Heart right ventricle (tissue), 16 donors: ENCODE measurements around the gene MGST3. TPM values are rescaled to one million over a fixed set of nuclear protein-coding genes. Genes with fewer than 3 reads are reported as not detected.
"Not testable (repeated sequence)": the region's sequence is repeated elsewhere in the genome, so short reads cannot be mapped to it uniquely, and the experiment has no call there.

Experiments used
- ATAC-seq, 8 donors: fragments of 200-7000 bp; cut with Tn5 transposase; one replicate each; pipeline ENCODE4 v1.9.1; 2020; ENCODE audit warnings: mild to moderate bottlenecking in 8 of 8, moderate library complexity in 8 of 8, moderate number of reproducible peaks in 1 of 8
- DNase-seq, 2 donors: peaks; one replicate each; pipeline ENCODE4 v3.0.0-alpha.2; 2020
- H3K27ac ChIP-seq, 10 donors: fragments of 200-600 bp; sonication (generic) in 2 of 10; one replicate each; pipeline versions ENCODE4 v1.5.0 to v1.8.0; 2020 to 2022; ENCODE audit warnings: mild to moderate bottlenecking in 3 of 10
- H3K27me3 ChIP-seq, 7 donors: fragments of 200-600 bp; one replicate each; pipeline ENCODE4 v1.8.0; 2021 to 2022; ENCODE audit warnings: mild to moderate bottlenecking in 2 of 7
- H3K36me3 ChIP-seq, 9 donors: fragments of 200-600 bp; sonication (generic) in 1 of 9; one replicate each; pipeline versions ENCODE4 v1.5.0 to v1.8.0; 2020 to 2022; ENCODE audit warnings: mild to moderate bottlenecking in 2 of 9
- H3K4me1 ChIP-seq, 9 donors: fragments of 200-600 bp; sonication (generic) in 1 of 9; one replicate each; pipeline versions ENCODE4 v1.5.0 to v1.8.0; 2020 to 2022; ENCODE audit warnings: mild to moderate bottlenecking in 4 of 9
- H3K4me3 ChIP-seq, 10 donors: fragments of 200-600 bp; sonication (generic) in 2 of 10; one replicate each; pipeline versions ENCODE4 v1.5.0 to v1.8.0; 2020 to 2022; ENCODE audit warnings: mild to moderate bottlenecking in 7 of 10, moderate library complexity in 2 of 10
- H3K9me3 ChIP-seq, 11 donors: fragments of 200-600 bp in 10 of 11; sonication (generic) in 2 of 11; one replicate each; pipeline versions ENCODE4 v1.5.0 to v1.8.0; 2013 to 2022; ENCODE audit warnings: mild to moderate bottlenecking in 2 of 11, control low read depth in 1 of 11, moderate library complexity in 1 of 11
- CTCF ChIP-seq, 9 donors: fragments of 200-600 bp; sonication (generic) in 2 of 9; IDR thresholded peaks; one replicate each; pipeline versions ENCODE4 v1.5.0 to v1.8.0; 2021 to 2022; ENCODE audit warnings: antibody characterized with exemption in 9 of 9, mild to moderate bottlenecking in 5 of 9, moderate library complexity in 1 of 9
- WGBS, 2 donors: extraction: QIAGEN DNeasy Blood & Tissue Kit; methylation state at CpG; one replicate each; pipeline ENCODE4 v1.1.7; 2013; ENCODE audit warnings: inconsistent platforms in 1 of 2; 5-methylcytosine and 5-hydroxymethylcytosine counted together
- intact Hi-C, 10 donors: fragments of 100-400 bp; cut with DNase I; formaldehyde crosslinking; loops; one replicate each; pipeline versions ENCODE4 v1.11.1 to v1.14.2; 2022
- polyA plus RNA-seq, 2 donors: library from polyadenylated mRNA; stranded (reverse); fragments of 200-250 nt; gene quantifications; one replicate each; pipeline ENCODE4 v1.2.3, GENCODE V29; 2013
- total RNA-seq, 10 donors: library from RNA; stranded (reverse); fragmentation: NEBNext Ultra II Directional in 3 of 10; extraction: Animal tissue kit (Norgen Biotek cat#: 25700) in 3 of 10; gene quantifications; one replicate each; pipeline versions ENCODE4 v1.2.1 to v1.2.4, GENCODE V29; 2021 to 2023
- donor health status: Arrhythmogenic right ventricular cardiomyopathy.
- donor health status: ischemic (EF 13 %, LVEDD 7.1; RV severe dilation, severe dysfunction).
- donor health status: healthy with polysubstance abuse.
- donor health status: DM: no; HTN: yes; CAD: no.
- donor health status: DM: no; HTN: no; CAD: no.
- donor health status: ischemic (EF 25% LVEDD 6.9; RV normal size, moderate dysfunction).
- donor health status: ischemic (EF 25% LVEDD 5.7; RV mildly dilated, moderate dysfunction).
- donor health status: healthy.
- donor health status: DM: yes; HTN: yes; CAD: no.
- donor health status: Ischemic cardiomyopathy.
- donor health status: ischemic (EF 35%, LVEDD 5.7; RV mildly dilated, moderate dysfunction).
- donor health status: nonischemic (EF 11% LVEDD 7.7; RV severe dilation, severe dysfunction).
- donor health status: DM: yes; HTN: yes; CAD: no.
- donor health status: PGD.
- donor health status: ischemic (EF 29% LVEDD 5.4; RV normal size, mild dysfunction).
- donor health status: nonischemic (EF 23%, LVEDD 6.1; RV moderate dilation, normal function).

Gene MGST3
- total and polyA plus RNA-seq, 12 donors: 425 to 1,002 (median 838) TPM

- H3K4me1 ChIP-seq: peaks cover 0 to 12% (median 0%) of the 10 kb centered on the region in 9 donors
- no peak for DNase-seq
- no peak for TF ChIP-seq CTCF (IDR thresholded peaks at IDR 0.05)
- H3K27ac ChIP-seq: no peak overlapping the region
- intact Hi-C loops: no loop called here
- H3K27me3 ChIP-seq: no peaks in the 10 kb centered on the region
- H3K4me3 ChIP-seq: no peak overlapping the region
- 83 to 85% methylated on average over 2 of the region's 2 CpGs for WGBS, 2 donors
- ATAC-seq: no peak
- H3K9me3 ChIP-seq: no peaks in the 10 kb centered on the region
- H3K36me3 ChIP-seq: peaks cover 0 to 98% (median 57%) of the 10 kb centered on the region in 9 donors
These were observed 49.3 kb downstream of the MGST3 start for GRCh38 chr1:165680303-165680702.

GRCh38 chr1:165680773-165681172 is 49.7 kb downstream of the MGST3 start:
- DNase-seq, H3K4me3 ChIP-seq, H3K9me3 ChIP-seq, H3K27me3 ChIP-seq, H3K27ac ChIP-seq, ATAC-seq, intact Hi-C loops: not testable (repeated sequence)
- Histone ChIP-seq H3K36me3 (peaks cover 0 to 95% (median 53%) of the 10 kb centered on the region in 9 donors), H3K4me1 (peaks cover 0 to 12% (median 0%) of the 10 kb centered on the region in 9 donors)
- WGBS, 2 donors: 94 to 95% methylated on average over 4 of the region's 4 CpGs

GRCh38 chr1:165683848-165684485 is 52.9 kb downstream of the MGST3 start:
- ATAC-seq: no peak
- H3K27ac ChIP-seq: no peak overlapping the region
- intact Hi-C loops: no loop called here
- H3K27me3 ChIP-seq: no peaks in the 10 kb centered on the region
- 0% methylated on average over 1 of the region's 1 CpG for WGBS, 2 donors
- peaks cover 0 to 86% (median 35%) of the 10 kb centered on the region in 9 donors for H3K36me3 ChIP-seq
- no peaks in the 10 kb centered on the region for H3K9me3 ChIP-seq
- no peak for TF ChIP-seq CTCF (IDR thresholded peaks at IDR 0.05)
- peaks cover 0 to 12% (median 0%) of the 10 kb centered on the region in 9 donors for H3K4me1 ChIP-seq
- no peak overlapping the region for H3K4me3 ChIP-seq
- no peak for DNase-seq

- 86 to 87% methylated on average over 6 of the region's 6 CpGs for WGBS, 2 donors
- Histone ChIP-seq H3K9me3 (no peaks in the 10 kb centered on the region), H3K4me1 (peaks cover 0 to 12% (median 0%) of the 10 kb centered on the region in 9 donors), H3K36me3 (peaks cover 0 to 82% (median 15%) of the 10 kb centered on the region in 9 donors), H3K27ac (peak overlapping the region in 1 of 10 donors; percentile 2), H3K4me3 (no peak overlapping the region), H3K27me3 (no peaks in the 10 kb centered on the region)
- ATAC-seq: no peak
- peak in 2 of 9 donors; percentile 15 to 18 for TF ChIP-seq CTCF (IDR thresholded peaks at IDR 0.05)
- intact Hi-C loops: loop anchor here in 1 of 10 donors (5.0 kb wide), 1 partner anchor 304 kb away; no protein-coding TSS in a partner anchor
- no peak for DNase-seq
These were observed 55.3 kb downstream of the MGST3 start for GRCh38 chr1:165686121-165686970.
